PC-3 (cell line): ENCODE results near the gene POU2F1. TPM values are rescaled to one million over a fixed set of nuclear protein-coding genes. Genes with fewer than 3 reads are reported as not detected.

Experiments used
- ATAC-seq: fragments of 200-7000 bp; cut with Tn5 transposase; 2 replicates; pipeline ENCODE4 v1.9.1; 2020; ENCODE audit warnings: mild to moderate bottlenecking, moderate library complexity
- BruUV-seq: library from RNA; stranded (reverse); fragments of 400-500 nt; replicated peaks from 2 replicates; lab custom pipeline; 2021; lab: Mats Ljungman, UMichigan
- CTCF ChIA-PET: fragments of 300-600 bp; sonication (Branson Sonifier 250); formaldehyde crosslinking; loops from one replicate; lab custom pipeline; 2022; ENCODE audit warnings: antibody characterized with exemption; lab: Charles Lee
- POLR2A ChIA-PET: fragments of 300-600 bp; sonication (Branson Sonifier 250); formaldehyde crosslinking; loops from one replicate; lab custom pipeline; 2022; ENCODE audit warnings: antibody characterized with exemption; ENCODE audit not compliant: unreplicated experiment; lab: Charles Lee
- DNase-seq: peaks from one replicate; pipeline ENCODE4 v3.0.0-alpha.2; 2015
- H2AFZ ChIP-seq: fragments of 300-600 bp; sonication (generic); 2 replicates; pipeline ENCODE4 v1.6.0; 2016; ENCODE audit warnings: antibody characterized with exemption, low read length
- H3F3A ChIP-seq: fragments of 300-600 bp; sonication (generic); one replicate; pipeline ENCODE4 v1.6.0; 2017; ENCODE audit warnings: antibody characterized with exemption, low read length, control low read depth, mild to moderate bottlenecking; ENCODE audit not compliant: unreplicated experiment
- H3K27ac ChIP-seq: fragments of 300-600 bp; sonication (generic); 2 replicates; pipeline ENCODE4 v1.5.1; 2016; ENCODE audit warnings: mild to moderate bottlenecking, low read length
- H3K27me3 ChIP-seq: fragments of 300-600 bp; sonication (generic); 2 replicates; pipeline ENCODE4 v1.6.1; 2016; ENCODE audit warnings: low read length, mixed read lengths
- H3K36me3 ChIP-seq: fragments of 300-600 bp; sonication (generic); 2 replicates; pipeline ENCODE4 v1.6.1; 2016; ENCODE audit warnings: low read depth, mixed run types, low read length, mixed read lengths
- H3K4me1 ChIP-seq: fragments of 300-600 bp; sonication (generic); 2 replicates; pipeline ENCODE4 v1.5.1; 2016; ENCODE audit warnings: low read length; ENCODE audit not compliant: insufficient read depth
- H3K4me2 ChIP-seq: fragments of 300-600 bp; sonication (generic); 2 replicates; pipeline ENCODE4 v1.6.0; 2016; ENCODE audit warnings: low read length
- H3K4me3 ChIP-seq: fragments of 300-600 bp; sonication (generic); 2 replicates; pipeline ENCODE4 v1.5.1; 2016; ENCODE audit warnings: mild to moderate bottlenecking, low read length, mixed read lengths
- H3K79me2 ChIP-seq: fragments of 300-600 bp; sonication (generic); 2 replicates; pipeline ENCODE4 v1.6.1; 2017; ENCODE audit warnings: low read length, mixed read lengths
- H3K9ac ChIP-seq: fragments of 300-600 bp; sonication (generic); 2 replicates; pipeline ENCODE4 v1.6.0; 2016; ENCODE audit warnings: mild to moderate bottlenecking, low read length
- H3K9me2 ChIP-seq: fragments of 300-600 bp; sonication (generic); replicated peaks from 2 replicates; pipeline ENCODE4 v1.6.1; 2016; ENCODE audit warnings: mixed run types, low read length, mixed read lengths
- H3K9me3 ChIP-seq: fragments of 300-600 bp; sonication (generic); 2 replicates; pipeline ENCODE4 v1.6.1; 2016; ENCODE audit warnings: low read length, mixed read lengths
- H4K20me1 ChIP-seq: fragments of 300-600 bp; sonication (generic); 2 replicates; pipeline ENCODE4 v1.6.1; 2016; ENCODE audit warnings: low read length, mixed read lengths
- EZH2 ChIP-seq: fragments of 300-600 bp; sonication (generic); IDR thresholded peaks from one replicate; pipeline ENCODE4 v1.6.1; 2017; ENCODE audit warnings: antibody characterized with exemption, mild to moderate bottlenecking, low read length; ENCODE audit not compliant: unreplicated experiment
- EZH2phosphoT487 ChIP-seq: fragments of 300-600 bp; sonication (generic); IDR thresholded peaks from 2 replicates; pipeline ENCODE4 v1.6.1; 2018; ENCODE audit warnings: mild to moderate bottlenecking, antibody characterized with exemption, low read length, borderline replicate concordance
- intact Hi-C: fragments of 100-400 bp; cut with micrococcal nuclease; formaldehyde crosslinking; loops from 2 replicates; pipeline ENCODE4 v1.9.0; 2023
- total RNA-seq: library from RNA; depleted of rRNA; stranded (reverse); fragments of >200 nt; gene quantifications from 2 replicates; pipeline ENCODE4 v1.2.3, GENCODE V29; 2014
- TF ChIP-seq, protein P1 (sequence below): fragments of 300-600 bp; sonication (generic); conservative IDR thresholded peaks from 2 replicates; pipeline ENCODE4 v1.5.1; 2017; ENCODE audit warnings: antibody characterized with exemption, low read depth, mild to moderate bottlenecking, low read length

Gene POU2F1
- total RNA-seq, 1 experiment from 2014 or later = 8.7 TPM

DNA sequence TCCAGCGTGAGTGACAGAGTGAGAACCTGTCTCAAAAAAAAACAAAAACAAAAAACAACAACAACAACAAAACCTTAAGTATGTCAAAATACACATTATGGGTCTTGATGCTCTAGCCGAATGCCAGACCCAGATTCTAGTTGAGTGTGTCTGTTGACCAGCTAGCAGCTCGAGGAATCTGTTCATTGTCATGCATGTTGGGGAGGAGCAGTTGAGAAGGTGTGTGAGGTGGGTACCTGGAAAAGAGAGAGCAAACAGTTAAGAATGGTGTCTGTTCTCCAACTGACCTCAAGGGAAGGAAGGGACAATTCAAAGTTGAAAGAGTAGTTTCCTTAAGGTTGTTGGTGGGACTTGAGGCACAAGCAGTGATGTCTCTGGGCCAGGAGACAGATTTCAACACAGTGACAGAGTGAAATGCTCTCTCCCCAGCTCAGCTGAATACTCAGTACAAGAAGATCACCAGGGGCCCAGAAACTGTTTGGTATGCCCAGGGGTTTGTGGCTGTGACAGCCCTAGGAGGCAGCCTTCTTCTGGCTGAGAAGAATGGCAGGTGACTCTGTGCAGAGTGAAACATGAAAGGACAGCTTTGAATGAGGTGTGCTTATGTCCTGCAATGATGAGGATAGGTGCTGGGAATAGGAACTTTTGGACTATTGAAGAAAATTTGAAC lies 14.4 kb upstream of the POU2F1 start:
- Histone ChIP-seq H3K9me2 (no peaks in the 10 kb centered on the region), H3K79me2 (no peaks in the 10 kb centered on the region), H3K27ac (no peak overlapping the region), H3K36me3 (peaks cover 3% of the 10 kb centered on the region; the same call in 1 of the 2 replicates), H3K9me3 (peaks cover 12% of the 10 kb centered on the region), H3F3A (no peaks in the 10 kb centered on the region), H3K4me3 (no peak overlapping the region), H3K4me2 (no peak overlapping the region), H3K9ac (no peak overlapping the region), H3K27me3 (no peaks in the 10 kb centered on the region), H3K4me1 (peaks cover 11% of the 10 kb centered on the region), H4K20me1 (no peaks in the 10 kb centered on the region), H2AFZ (no peak overlapping the region)
- BruUV-seq = no TSS peak
- intact Hi-C loops = no loop called here
- ATAC-seq (no peak), DNase-seq (no peak)
- CTCF ChIA-PET = no interaction called here
- TF ChIP-seq EZH2phosphoT487 (no peak), EZH2 (no peak)
- TF ChIP-seq, protein P1, sequence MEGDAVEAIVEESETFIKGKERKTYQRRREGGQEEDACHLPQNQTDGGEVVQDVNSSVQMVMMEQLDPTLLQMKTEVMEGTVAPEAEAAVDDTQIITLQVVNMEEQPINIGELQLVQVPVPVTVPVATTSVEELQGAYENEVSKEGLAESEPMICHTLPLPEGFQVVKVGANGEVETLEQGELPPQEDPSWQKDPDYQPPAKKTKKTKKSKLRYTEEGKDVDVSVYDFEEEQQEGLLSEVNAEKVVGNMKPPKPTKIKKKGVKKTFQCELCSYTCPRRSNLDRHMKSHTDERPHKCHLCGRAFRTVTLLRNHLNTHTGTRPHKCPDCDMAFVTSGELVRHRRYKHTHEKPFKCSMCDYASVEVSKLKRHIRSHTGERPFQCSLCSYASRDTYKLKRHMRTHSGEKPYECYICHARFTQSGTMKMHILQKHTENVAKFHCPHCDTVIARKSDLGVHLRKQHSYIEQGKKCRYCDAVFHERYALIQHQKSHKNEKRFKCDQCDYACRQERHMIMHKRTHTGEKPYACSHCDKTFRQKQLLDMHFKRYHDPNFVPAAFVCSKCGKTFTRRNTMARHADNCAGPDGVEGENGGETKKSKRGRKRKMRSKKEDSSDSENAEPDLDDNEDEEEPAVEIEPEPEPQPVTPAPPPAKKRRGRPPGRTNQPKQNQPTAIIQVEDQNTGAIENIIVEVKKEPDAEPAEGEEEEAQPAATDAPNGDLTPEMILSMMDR = no peak
- POLR2A ChIA-PET = no interaction called here

DNA sequence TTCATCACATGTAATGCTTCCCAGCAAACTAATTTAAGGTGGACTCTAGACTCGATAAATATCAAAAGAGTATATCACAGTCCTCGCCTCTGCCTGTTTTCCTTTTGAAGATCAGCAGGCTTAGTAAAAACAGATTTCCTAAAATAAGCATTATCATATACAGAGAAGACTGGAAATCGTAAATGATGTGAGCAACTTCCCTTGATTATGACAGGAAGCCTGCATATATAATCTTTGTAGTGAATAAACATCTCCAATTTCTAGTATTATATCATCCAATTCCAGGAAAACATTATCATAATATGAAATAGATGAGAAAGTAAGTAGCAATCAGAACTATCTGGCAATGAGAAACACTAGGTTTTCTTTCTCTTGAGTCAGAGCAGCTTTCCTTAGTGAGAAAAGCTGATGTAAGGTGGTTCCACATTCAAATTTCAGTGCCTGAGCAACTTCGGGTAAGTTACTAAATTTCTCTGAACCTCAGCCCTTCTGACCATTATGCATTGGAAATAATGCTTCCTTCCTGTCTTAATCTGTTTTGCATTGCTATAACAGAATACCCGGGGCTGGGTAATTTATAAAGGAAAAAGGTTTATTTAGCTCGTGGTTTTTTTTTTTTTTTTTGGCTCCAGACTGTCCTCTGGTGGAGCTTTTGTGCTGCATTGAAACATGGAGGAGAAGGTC lies 12.6 kb upstream of the POU2F1 start:
- intact Hi-C loops = no loop called here
- H3K79me2 ChIP-seq = no peaks in the 10 kb centered on the region
- no peaks in the 10 kb centered on the region for H3K9me2 ChIP-seq
- H3K9me3 ChIP-seq = peaks cover 12% of the 10 kb centered on the region
- H3K4me3 ChIP-seq = no peak overlapping the region
- no TSS peak for BruUV-seq
- H3F3A ChIP-seq = no peaks in the 10 kb centered on the region
- DNase-seq (no peak), ATAC-seq (no peak)
- TF ChIP-seq, protein P1 = no peak; the same call in 1 of the 2 replicates
- TF ChIP-seq EZH2phosphoT487 (no peak), EZH2 (no peak)
- ChIA-PET POLR2A (no interaction called here), CTCF (interaction anchor here (0.6 to 1.2 kb wide), 3 partner anchors 12 to 320 kb away, joined by 3 to 21 read pairs (median 4); no protein-coding TSS in a partner anchor)
- no peak overlapping the region for H3K27ac ChIP-seq
- H2AFZ ChIP-seq = no peak overlapping the region
- H3K9ac ChIP-seq = no peak overlapping the region
- H4K20me1 ChIP-seq = no peaks in the 10 kb centered on the region
- H3K4me2 ChIP-seq = no peak overlapping the region
- H3K4me1 ChIP-seq = peaks cover 18% of the 10 kb centered on the region
- H3K27me3 ChIP-seq = no peaks in the 10 kb centered on the region
- peaks cover 3% of the 10 kb centered on the region; the same call in 1 of the 2 replicates for H3K36me3 ChIP-seq
